HepG2 (cell line): Measurements from ENCODE around the gene BTRC. TPM values are rescaled to one million over a fixed set of nuclear protein-coding genes. Genes with fewer than 3 reads are reported as not detected.

Source experiments
- ATAC-seq: fragments of 200-7000 bp; cut with Tn5 transposase; 3 replicates; pipeline ENCODE4 v1.9.1; 2020; ENCODE audit warnings: mild to moderate bottlenecking, moderate library complexity
- BruUV-seq: library from RNA; stranded (reverse); fragments of 400-500 nt; replicated peaks from 2 replicates; lab custom pipeline; 2021; lab: Mats Ljungman, UMichigan
- CTCF ChIA-PET: fragments of 300-600 bp; formaldehyde crosslinking; extraction: SDS; loops from one replicate; lab custom pipeline; 2021; ENCODE audit warnings: low total read pairs, inconsistent platforms, low intra/inter-chr PET ratio; lab: Yijun Ruan, JAX
- POLR2A ChIA-PET: fragments of 350-600 bp; sonication (Branson Sonifier 250); formaldehyde crosslinking; loops from one replicate; lab custom pipeline; 2020; ENCODE audit warnings: antibody characterized with exemption, inconsistent platforms; lab: Yijun Ruan, JAX
- DNase-seq: peaks from one replicate; pipeline ENCODE4 v3.0.0-alpha.2; 2015; ENCODE audit warnings: low spot score
- FAIRE-seq: peaks from 3 replicates; lab custom pipeline; 2011; peaks lifted over from hg19 to GRCh38; lab: Jason Lieb, UNC
- H2AFZ ChIP-seq: one replicate; pipeline ENCODE4 v1.6.1; 2011; ENCODE audit warnings: low read length, inconsistent platforms
- H3K27ac ChIP-seq: fragments of 300-600 bp; 3 replicates; pipeline ENCODE4 v1.8.0; 2011; ENCODE audit warnings: mixed run types, mild to moderate bottlenecking, mixed read lengths, low read length, inconsistent platforms; ENCODE audit not compliant: insufficient read depth; ENCODE audit errors: extremely low read length
- H3K27me3 ChIP-seq, 2 experiments: fragments of 200-600 bp in 1 of 2; 2 replicates in 1 of 2; 3 replicates in 1 of 2; pipeline versions ENCODE4 v1.6.0 to v1.8.0; 2011; ENCODE audit warnings: low read length in 2 of 2, mild to moderate bottlenecking in 2 of 2, moderate library complexity in 2 of 2, inconsistent platforms in 1 of 2; ENCODE audit not compliant: insufficient read depth in 2 of 2, control insufficient read depth in 1 of 2
- H3K36me3 ChIP-seq, 2 experiments: fragments of 200-600 bp in 1 of 2; replicated peaks in 1 of 2; 2 replicates in 1 of 2; 3 replicates in 1 of 2; pipeline versions ENCODE4 v1.5.1 to v1.8.0; 2011; ENCODE audit warnings: low read length in 2 of 2, inconsistent platforms in 1 of 2; ENCODE audit not compliant: insufficient read depth in 2 of 2, control insufficient read depth in 1 of 2
- H3K4me1 ChIP-seq: 2 replicates; pipeline ENCODE4 v1.5.1; 2012; ENCODE audit warnings: low read length, inconsistent platforms; ENCODE audit not compliant: insufficient read depth
- H3K4me2 ChIP-seq: 2 replicates; pipeline ENCODE4 v1.6.0; 2011; ENCODE audit warnings: low read depth, low read length, inconsistent platforms
- H3K4me3 ChIP-seq, 3 experiments: fragments of 200-600 bp in 1 of 3; sonication (generic), shearing (Covaris generic) in 1 of 3; replicated peaks in 1 of 3; 2 replicates each; pipeline ENCODE4 v1.5.1; 2011 to 2016; ENCODE audit warnings: low read length in 3 of 3, inconsistent platforms in 2 of 3, low read depth in 2 of 3, mild to moderate bottlenecking in 2 of 3, control low read depth in 1 of 3, mixed read lengths in 1 of 3; ENCODE audit not compliant: insufficient read depth in 1 of 3
- H3K79me2 ChIP-seq: one replicate; pipeline ENCODE4 v1.6.1; 2011; ENCODE audit warnings: low read length, inconsistent platforms; ENCODE audit not compliant: insufficient read depth
- H3K9ac ChIP-seq: 2 replicates; pipeline ENCODE4 v1.6.0; 2011; ENCODE audit warnings: mild to moderate bottlenecking, low read depth, low read length, inconsistent platforms; ENCODE audit not compliant: insufficient read depth
- H3K9me3 ChIP-seq: 2 replicates; pipeline ENCODE4 v1.5.1; 2012; ENCODE audit warnings: mild to moderate bottlenecking, low read length
- H4K20me1 ChIP-seq: 2 replicates; pipeline ENCODE4 v1.6.0; 2011; ENCODE audit warnings: inconsistent platforms, mild to moderate bottlenecking, low read length, moderate library complexity; ENCODE audit not compliant: insufficient read depth
- EED ChIP-seq: sonication (generic); formaldehyde crosslinking; IDR thresholded peaks from 2 replicates; pipeline ENCODE4 v1.5.0; 2020; ENCODE audit warnings: mild to moderate bottlenecking, missing genetic modification reagents
- GABPA ChIP-seq, 2 experiments: IDR thresholded peaks; 2 replicates each; pipeline ENCODE4 v1.6.1; 2011 to 2016; ENCODE audit warnings: low read depth in 2 of 2, low read length in 1 of 2, missing biosample characterization in 1 of 2, missing genetic modification characterization in 1 of 2
- KLF6 ChIP-seq: IDR thresholded peaks from 2 replicates; pipeline ENCODE4 v1.8.0; 2016; ENCODE audit warnings: missing biosample characterization, missing genetic modification reagents
- POLR2A ChIP-seq, 2 experiments: IDR thresholded peaks; 2 replicates each; pipeline ENCODE4 v1.6.1; 2011; ENCODE audit warnings: low read depth in 2 of 2, low read length in 2 of 2, mild to moderate bottlenecking in 1 of 2, moderate library complexity in 1 of 2; ENCODE audit not compliant: insufficient read depth in 1 of 2
- RAD21 ChIP-seq: fragments of 450-650 bp; formaldehyde crosslinking; IDR thresholded peaks from 2 replicates; pipeline ENCODE4 v1.5.0; 2020; ENCODE audit warnings: mild to moderate bottlenecking
- RXRB ChIP-seq: IDR thresholded peaks from 2 replicates; pipeline ENCODE4 v1.6.1; 2016; ENCODE audit warnings: borderline replicate concordance, missing genetic modification reagents, missing compliant biosample characterization
- SAP130 ChIP-seq: IDR thresholded peaks from 2 replicates; pipeline ENCODE4 v1.6.1; 2016; ENCODE audit warnings: low read depth
- TCF12 ChIP-seq, 2 experiments: fragments of 450-650 bp in 1 of 2; sonication (generic) in 1 of 2; formaldehyde crosslinking in 1 of 2; IDR thresholded peaks; 2 replicates each; pipeline versions ENCODE4 v1.6.1 to v1.8.0; 2017 to 2022; ENCODE audit warnings: antibody characterized with exemption in 1 of 2, mild to moderate bottlenecking in 1 of 2, missing genetic modification reagents in 1 of 2, moderate library complexity in 1 of 2
- THAP7 ChIP-seq: sonication (generic); formaldehyde crosslinking; IDR thresholded peaks from 2 replicates; pipeline ENCODE4 v1.8.1; 2023; ENCODE audit warnings: mild to moderate bottlenecking, missing genetic modification reagents
- THYN1 ChIP-seq: sonication (generic); formaldehyde crosslinking; IDR thresholded peaks from 2 replicates; pipeline ENCODE4 v1.8.1; 2023; ENCODE audit warnings: low read depth, mild to moderate bottlenecking, moderate library complexity, missing genetic modification reagents, borderline replicate concordance
- ZBTB49 ChIP-seq: sonication (generic); formaldehyde crosslinking; IDR thresholded peaks from 2 replicates; pipeline ENCODE4 v1.4.0; 2020; ENCODE audit warnings: missing genetic modification reagents, borderline replicate concordance
- ZNF234 ChIP-seq: sonication (generic); formaldehyde crosslinking; conservative IDR thresholded peaks from 2 replicates; pipeline ENCODE4 v1.5.1; 2020; ENCODE audit warnings: mild to moderate bottlenecking, missing genetic modification reagents
- ZNF484 ChIP-seq: sonication (generic); formaldehyde crosslinking; IDR thresholded peaks from 2 replicates; pipeline ENCODE4 v1.5.1; 2020; ENCODE audit warnings: mild to moderate bottlenecking, low read depth, missing genetic modification reagents, borderline replicate concordance
- ZNF720 ChIP-seq: sonication (generic); formaldehyde crosslinking; IDR thresholded peaks from 2 replicates; pipeline ENCODE4 v1.4.0; 2020; ENCODE audit warnings: missing genetic modification reagents
- ZNF883 ChIP-seq: sonication (generic); formaldehyde crosslinking; IDR thresholded peaks from 2 replicates; pipeline ENCODE4 v1.5.1; 2020; ENCODE audit warnings: mild to moderate bottlenecking, missing genetic modification reagents; ENCODE audit errors: not compliant biosample characterization
- WGBS: methylation state at CpG from one replicate; pipeline ENCODE4 v1.1.6; 2017; ENCODE audit warnings: low lambda C conversion rate; 5-methylcytosine and 5-hydroxymethylcytosine counted together
- in situ Hi-C: cut with HindIII; loops from 2 replicates; pipeline ENCODE4 v1.10.0; 2017; ENCODE audit warnings: low pct_unique_long_range_greater_than_20kb; ENCODE audit not compliant: extremely low pct_ligation_motif_present
- intact Hi-C: fragments of 100-400 bp; cut with micrococcal nuclease; formaldehyde crosslinking; loops from one replicate; pipeline ENCODE4 v1.10.0; 2022; ENCODE audit not compliant: unreplicated experiment
- polyA plus RNA-seq, 8 experiments: library from polyadenylated mRNA; depleted of rRNA in 3 of 8; stranded (reverse) in 7 of 8; unstranded in 1 of 8; fragments of >200 nt; fragmentation: Illumina TruSeq in 4 of 8; extraction: Trizol in 4 of 8; gene quantifications; 2 replicates each; pipeline versions ENCODE4 v1.2.1 to v1.2.3, GENCODE V29; 2011 to 2016; ENCODE audit warnings: low read depth in 4 of 8, missing spikeins in 1 of 8, mixed read lengths in 1 of 8; ENCODE audit not compliant: insufficient read depth in 1 of 8
- total RNA-seq, 5 experiments: library from RNA; depleted of rRNA; stranded (reverse); fragments of >200 nt; fragmentation: Illumina TruSeq; extraction: Trizol; gene quantifications; 2 replicates each; pipeline ENCODE4 v1.2.3, GENCODE V29; 2016; ENCODE audit warnings: low read depth in 1 of 5

Gene BTRC
- total and polyA plus RNA-seq, 2 of the 13 experiments (the other 11 are each of a cell fraction or from before 2014, with no cell fraction given) = 12.0 to 14.4 TPM

- H3K4me3 ChIP-seq = no peak overlapping the region
- H3K36me3 ChIP-seq = no peaks in the 10 kb centered on the region
- no peak for FAIRE-seq
- no peak for TF ChIP-seq SAP130 (CRISPR knock-in tag)
- BruUV-seq = no TSS peak
- H3K4me1 ChIP-seq = no peaks in the 10 kb centered on the region
- no peak for ATAC-seq
- ChIA-PET CTCF (no interaction called here), POLR2A (interaction anchor here (0.6 kb wide), 1 partner anchor 175 kb away, joined by 3 read pairs; no protein-coding TSS in a partner anchor)
- in situ Hi-C loops = loop anchor here (10.0 kb wide), 1 partner anchor 142 kb away; no protein-coding TSS in a partner anchor
- no peaks in the 10 kb centered on the region for H4K20me1 ChIP-seq
- DNase-seq = no peak
- no peak overlapping the region for H3K9ac ChIP-seq
- H3K9me3 ChIP-seq = no peaks in the 10 kb centered on the region
- intact Hi-C loops = no loop called here
- no peak overlapping the region for H2AFZ ChIP-seq
- H3K79me2 ChIP-seq = no peaks in the 10 kb centered on the region
- no peak overlapping the region for H3K4me2 ChIP-seq
- no peaks in the 10 kb centered on the region for H3K27me3 ChIP-seq
- H3K27ac ChIP-seq = no peak overlapping the region
- 88% methylated on average over 7 of the region's 7 CpGs for WGBS
Measured at GRCh38 chr10:101446947-101447346, 93.0 kb downstream of the BTRC start.

GRCh38 chr10:101447477-101447876, 93.5 kb downstream of the BTRC start:
- Histone ChIP-seq H3K27ac (no peak overlapping the region), H3K4me2 (no peak overlapping the region), H3K4me3 (no peak overlapping the region), H3K9me3 (no peaks in the 10 kb centered on the region), H3K79me2 (no peaks in the 10 kb centered on the region), H3K27me3 (no peaks in the 10 kb centered on the region), H2AFZ (no peak overlapping the region), H4K20me1 (no peaks in the 10 kb centered on the region), H3K4me1 (no peaks in the 10 kb centered on the region), H3K36me3 (no peaks in the 10 kb centered on the region), H3K9ac (no peak overlapping the region)
- WGBS = 95% methylated on average over 2 of the region's 2 CpGs
- ChIA-PET CTCF (no interaction called here), POLR2A (interaction anchor here (0.6 kb wide), 1 partner anchor 176 kb away, joined by 3 read pairs; no protein-coding TSS in a partner anchor)
- BruUV-seq = no TSS peak
- ATAC-seq (no peak), FAIRE-seq (no peak), DNase-seq (no peak)
- no peak for TF ChIP-seq POLR2A (IDR thresholded peaks at IDR 0.05; ENCODE audit: insufficient read depth in 1 of 2, low read depth in 2 of 2, low read length in 2 of 2)
- no peak for TF ChIP-seq ZBTB49 (CRISPR knock-in tag)
- TF ChIP-seq ZNF234 = no peak
- TF ChIP-seq RXRB (CRISPR knock-in tag) = no peak
- no peak for TF ChIP-seq THYN1 (CRISPR knock-in tag)
- no peak for TF ChIP-seq GABPA (IDR thresholded peaks at IDR 0.05; ENCODE audit: low read depth, low read length)
- TF ChIP-seq GABPA (CRISPR knock-in tag; IDR thresholded peaks at IDR 0.05; ENCODE audit: low read depth) = no peak
- no peak for TF ChIP-seq ZNF484 (CRISPR knock-in tag)
- no peak for TF ChIP-seq ZNF883 (CRISPR knock-in tag)
- no peak for TF ChIP-seq ZNF720 (CRISPR knock-in tag)
- no peak for TF ChIP-seq RAD21 (CRISPR knock-in tag)
- no peak for TF ChIP-seq EED
- no peak for TF ChIP-seq KLF6 (CRISPR knock-in tag)
- TF ChIP-seq TCF12 (IDR thresholded peaks at IDR 0.05) = no peak
- TF ChIP-seq TCF12 (CRISPR knock-in tag; IDR thresholded peaks at IDR 0.05) = no peak
- no peak for TF ChIP-seq THAP7 (CRISPR knock-in tag)
- in situ Hi-C loops = loop anchor here (10.0 kb wide), 1 partner anchor 143 kb away; no protein-coding TSS in a partner anchor
- intact Hi-C loops = no loop called here
